Calu3 (cell line): ENCODE measurements around the gene APOL4. TPM values are rescaled to one million over a fixed set of nuclear protein-coding genes. Genes with fewer than 3 reads are reported as not detected.
"Not testable (repeated sequence)": the region's sequence is repeated elsewhere in the genome, so short reads cannot be mapped to it uniquely, and the experiment has no call there.

ENCODE experiments used
- BruUV-seq: library from RNA; stranded (reverse); fragments of 400-500 nt; replicated peaks from 2 replicates; lab custom pipeline; 2021; lab: Mats Ljungman, UMichigan
- CTCF ChIA-PET: fragments of 300-600 bp; sonication (Branson Sonifier 250); formaldehyde crosslinking; loops from one replicate; lab custom pipeline; 2022; ENCODE audit warnings: antibody characterized with exemption; lab: Charles Lee
- DNase-seq: peaks from one replicate; pipeline ENCODE4 v3.0.0; 2022
- H3K27ac Mint-ChIP-seq: one replicate; pipeline ENCODE4 v1.8.0; 2022; ENCODE audit warnings: mixed read lengths; ENCODE audit not compliant: unreplicated experiment
- H3K27me3 Mint-ChIP-seq: one replicate; pipeline ENCODE4 v1.8.0; 2022; ENCODE audit warnings: mixed read lengths; ENCODE audit not compliant: unreplicated experiment
- H3K36me3 Mint-ChIP-seq: one replicate; pipeline ENCODE4 v1.8.0; 2022; ENCODE audit warnings: mild to moderate bottlenecking, moderate library complexity, mixed read lengths; ENCODE audit not compliant: insufficient read depth, unreplicated experiment
- H3K4me1 Mint-ChIP-seq: one replicate; pipeline ENCODE4 v1.8.0; 2022; ENCODE audit warnings: mild to moderate bottlenecking, low read depth, mixed read lengths; ENCODE audit not compliant: unreplicated experiment
- H3K4me3 Mint-ChIP-seq: one replicate; pipeline ENCODE4 v1.8.0; 2022; ENCODE audit warnings: mild to moderate bottlenecking, low read depth, moderate library complexity, mixed read lengths; ENCODE audit not compliant: unreplicated experiment
- H3K9me3 Mint-ChIP-seq: one replicate; pipeline ENCODE4 v1.8.0; 2022; ENCODE audit warnings: low read depth, mixed read lengths; ENCODE audit not compliant: unreplicated experiment
- CTCF ChIP-seq: fragments of 200-600 bp; IDR thresholded peaks from one replicate; pipeline ENCODE4 v1.8.0; 2022; ENCODE audit warnings: antibody characterized with exemption; ENCODE audit not compliant: unreplicated experiment
- intact Hi-C: fragments of 100-400 bp; cut with micrococcal nuclease; formaldehyde crosslinking; loops from one replicate; pipeline ENCODE4 v1.10.0; 2022; ENCODE audit not compliant: unreplicated experiment
- total RNA-seq: library from RNA; stranded (reverse); gene quantifications from 2 replicates; pipeline ENCODE4 v1.2.3, GENCODE V29; 2022

Gene APOL4
- total RNA-seq, 1 experiment from 2014 or later: 1.5 TPM

GRCh38 chr22:36234213-36234612 lies 32.6 kb upstream of the APOL4 start:
- Mint-ChIP-seq H3K27ac (no peak overlapping the region), H3K4me3 (no peak overlapping the region), H3K27me3 (no peaks in the 10 kb centered on the region), H3K36me3 (peaks cover 77% of the 10 kb centered on the region), H3K9me3 (no peaks in the 10 kb centered on the region), H3K4me1 (peaks cover 49% of the 10 kb centered on the region)
- no peak for DNase-seq
- CTCF ChIA-PET: no interaction called here
- BruUV-seq: no TSS peak
- intact Hi-C loops: no loop called here
- no peak for TF ChIP-seq CTCF

DNA sequence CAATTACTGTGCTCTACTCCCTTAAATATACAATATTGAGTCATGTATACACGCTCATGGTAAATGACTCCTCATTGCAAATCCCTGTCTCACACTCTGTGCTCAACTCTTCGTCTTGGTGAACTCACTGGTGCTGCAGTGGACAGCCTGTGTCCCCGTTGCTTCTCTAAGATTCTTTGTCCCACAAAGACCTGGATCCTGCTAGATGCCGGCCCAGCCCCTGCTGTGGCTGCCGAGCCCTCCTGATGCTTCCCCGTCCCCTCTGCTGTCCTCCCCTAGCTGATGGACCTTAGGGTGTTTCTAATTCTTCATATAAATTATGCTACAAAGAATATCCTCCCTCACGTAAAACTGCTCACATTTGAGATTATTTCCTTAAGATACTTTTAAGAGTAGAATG lies 32.2 kb upstream of the APOL4 start:
- Mint-ChIP-seq H3K27ac (no peak overlapping the region), H3K9me3 (no peaks in the 10 kb centered on the region)
- BruUV-seq: no TSS peak

DNA sequence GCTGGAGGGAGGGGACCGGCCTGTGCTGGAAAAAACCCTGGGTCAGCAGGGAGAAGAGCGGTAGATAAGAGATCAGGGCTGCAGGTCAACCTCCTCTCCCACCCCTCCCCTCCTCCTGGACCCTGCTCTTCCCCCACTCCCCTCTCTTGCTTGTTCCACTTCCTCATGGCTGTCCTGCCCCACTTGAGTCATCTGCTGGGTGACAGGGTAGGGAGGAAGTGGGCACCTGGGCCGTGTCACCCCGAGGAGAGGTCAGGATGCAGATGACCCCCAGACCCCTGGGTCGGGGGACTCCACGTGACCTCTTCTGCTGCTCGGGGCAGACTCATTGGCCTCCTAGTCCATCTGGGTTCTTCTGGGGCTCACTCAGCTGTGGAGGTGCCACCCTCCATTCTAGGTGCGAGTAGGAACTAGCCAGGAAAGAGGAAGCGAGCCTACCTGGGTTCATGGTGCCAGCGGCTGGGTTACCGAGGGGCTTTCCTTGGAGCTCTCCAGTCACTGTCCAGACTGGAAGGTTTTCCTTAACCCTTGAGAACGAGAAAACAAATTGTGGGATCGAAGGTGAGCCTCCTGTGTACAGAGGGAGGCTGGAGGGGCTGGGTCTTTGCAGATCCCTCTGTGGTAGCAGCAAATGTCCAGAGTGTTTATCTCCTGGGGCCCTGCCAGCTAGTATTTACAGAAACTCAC lies 31.2 kb upstream of the APOL4 start:
- no peak overlapping the region for H3K4me3 Mint-ChIP-seq
- H3K9me3 Mint-ChIP-seq: no peaks in the 10 kb centered on the region
- no peaks in the 10 kb centered on the region for H3K27me3 Mint-ChIP-seq
- H3K36me3 Mint-ChIP-seq: peaks cover 68% of the 10 kb centered on the region
- CTCF ChIA-PET: no interaction called here
- intact Hi-C loops: no loop called here
- H3K4me1 Mint-ChIP-seq: peaks cover 43% of the 10 kb centered on the region
- H3K27ac Mint-ChIP-seq: no peak overlapping the region
- TF ChIP-seq CTCF: no peak
- DNase-seq: no peak
- no TSS peak for BruUV-seq

More for the DNA sequence above, 32.2 kb upstream of the APOL4 start:
- Mint-ChIP-seq H3K36me3 (peaks cover 73% of the 10 kb centered on the region), H3K27me3 (no peaks in the 10 kb centered on the region), H3K4me1 (peaks cover 48% of the 10 kb centered on the region), H3K4me3 (no peak overlapping the region)
- no peak for TF ChIP-seq CTCF
- intact Hi-C loops: no loop called here
- CTCF ChIA-PET: no interaction called here
- no peak for DNase-seq

DNA sequence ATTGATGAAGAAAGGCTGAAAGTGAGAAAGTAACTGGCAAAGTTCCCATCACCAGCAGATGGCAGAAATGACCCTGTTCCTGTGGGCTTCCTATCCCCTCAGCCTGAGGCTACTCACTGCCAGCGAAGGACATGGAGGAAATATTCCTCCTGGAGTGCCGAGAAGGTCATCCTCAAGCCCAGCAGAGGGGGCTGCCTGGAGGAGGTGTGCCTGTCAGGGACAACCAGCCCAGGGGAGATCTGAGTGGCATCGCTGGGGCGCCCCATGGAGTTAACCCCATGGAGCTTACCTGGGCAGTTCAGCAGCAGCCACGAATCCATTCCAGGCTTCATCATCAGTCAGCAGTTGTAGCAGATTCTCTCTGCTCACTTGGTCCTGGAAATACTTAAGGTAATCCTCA lies 29.4 kb upstream of the APOL4 start:
- CTCF ChIA-PET, H3K4me3 Mint-ChIP-seq, DNase-seq, H3K9me3 Mint-ChIP-seq, intact Hi-C loops, H3K27me3 Mint-ChIP-seq, BruUV-seq, H3K27ac Mint-ChIP-seq: not testable (repeated sequence)
- H3K4me1 Mint-ChIP-seq: peaks cover 26% of the 10 kb centered on the region
- H3K36me3 Mint-ChIP-seq: peaks cover 71% of the 10 kb centered on the region

DNA sequence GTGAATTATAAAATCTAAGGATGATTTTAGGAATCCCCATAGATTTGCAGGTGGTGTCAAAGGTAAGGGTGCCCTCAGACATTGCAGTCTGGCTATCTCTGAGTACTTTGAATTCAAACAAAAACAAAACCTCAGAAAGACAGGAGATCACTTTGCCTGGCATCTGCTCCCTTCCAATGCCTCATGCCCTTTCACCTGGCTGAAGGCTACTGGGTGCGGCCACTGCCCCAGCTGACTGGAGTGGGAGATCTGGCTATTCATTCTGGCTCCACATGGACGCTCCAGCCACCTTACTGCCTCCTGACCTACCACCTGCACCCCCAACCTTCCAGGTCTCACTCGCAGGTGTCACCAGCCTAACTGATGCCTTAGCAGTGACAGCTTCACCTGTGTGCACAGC lies 28.0 kb upstream of the APOL4 start:
- H3K9me3 Mint-ChIP-seq, H3K27me3 Mint-ChIP-seq, intact Hi-C loops, BruUV-seq, DNase-seq, H3K4me3 Mint-ChIP-seq, CTCF ChIA-PET, H3K27ac Mint-ChIP-seq: not testable (repeated sequence)
- peaks cover 69% of the 10 kb centered on the region for H3K36me3 Mint-ChIP-seq
- peaks cover 12% of the 10 kb centered on the region for H3K4me1 Mint-ChIP-seq
